Adrenal gland (tissue), 12 donors: ENCODE data around the gene ATP8A2. TPM values are rescaled to one million over a fixed set of nuclear protein-coding genes. Genes with fewer than 3 reads are reported as not detected.

Experiments
- DNase-seq, 7 donors: peaks; one replicate each; pipeline ENCODE4 v3.0.0-alpha.2; 2019 to 2020
- H3K27ac ChIP-seq, 5 donors: fragments of 200-600 bp; sonication (generic) in 4 of 5; 1 replicate in 3 of 5; 2 replicates in 2 of 5; pipeline versions ENCODE4 v1.5.1 to v1.8.0; 2016 to 2020; ENCODE audit warnings: mild to moderate bottlenecking in 1 of 5
- H3K27me3 ChIP-seq: fragments of 200-600 bp; 2 replicates; pipeline ENCODE4 v1.8.0; 2021
- H3K36me3 ChIP-seq, 2 donors: fragments of 200-600 bp; replicated peaks in 1 of 2; 1 replicate in 1 of 2; 2 replicates in 1 of 2; pipeline versions ENCODE4 v1.5.1 to v1.8.0; 2018 to 2022
- H3K4me1 ChIP-seq, 2 donors: fragments of 200-600 bp; replicated peaks in 1 of 2; 1 replicate in 1 of 2; 2 replicates in 1 of 2; pipeline versions ENCODE4 v1.5.1 to v1.8.0; 2018 to 2021
- H3K4me3 ChIP-seq, 4 donors: fragments of 200-600 bp; sonication (generic) in 3 of 4; one replicate each; pipeline ENCODE4 v1.5.1; 2016 to 2018
- H3K9me3 ChIP-seq, 3 donors: fragments of 200-600 bp; sonication (generic) in 1 of 3; replicated peaks in 1 of 3; 1 replicate in 2 of 3; 2 replicates in 1 of 3; pipeline versions ENCODE4 v1.5.1 to v1.8.0; 2016 to 2021
- POLR2A ChIP-seq, 2 donors: fragments of 450-650 bp; IDR thresholded peaks; one replicate each; pipeline ENCODE4 v1.6.1; 2017; ENCODE audit warnings: antibody characterized with exemption in 2 of 2, mild to moderate bottlenecking in 2 of 2, moderate library complexity in 1 of 2
- WGBS, 4 donors: extraction: QIAGEN DNeasy Blood & Tissue Kit in 2 of 4; methylation state at CpG; one replicate each; pipeline versions ENCODE4 v1.1.5 to v1.1.7; 2013 to 2017; 5-methylcytosine and 5-hydroxymethylcytosine counted together
- intact Hi-C, 2 donors: fragments of 100-400 bp; cut with DNase I; formaldehyde crosslinking; loops; one replicate each; pipeline versions ENCODE4 v1.14.1 to v1.15.0; 2022 to 2023
- polyA plus RNA-seq, 3 donors: library from polyadenylated mRNA; stranded (reverse); fragments of 200-250 nt in 2 of 3; fragments of 350-450 nt in 1 of 3; fragmentation: Illumina TruSeq in 1 of 3; extraction: RNeasy Lipid Tissue Mini Kit (QIAGEN cat#74804) in 1 of 3; gene quantifications; one replicate each; pipeline ENCODE4 v1.2.3, GENCODE V29; 2013 to 2014
- total RNA-seq, 9 donors: library from RNA; depleted of rRNA in 4 of 9; stranded (reverse); fragments of >200 nt in 4 of 9; fragments of 120-200 nt in 1 of 9; fragmentation: NEBNext Ultra II Directional in 1 of 9; extraction: Animal tissue kit (Norgen Biotek cat#: 25700) in 1 of 9; gene quantifications; one replicate each; pipeline versions ENCODE4 v1.1.0 to v1.2.4, GENCODE V29; 2013 to 2023
- TF ChIP-seq, protein P1 (sequence below), 6 experiments: fragments of 450-650 bp in 4 of 6; fragments of 200-600 bp in 2 of 6; sonication (generic) in 1 of 6; IDR thresholded peaks; 1 replicate in 5 of 6; 2 replicates in 1 of 6; pipeline versions ENCODE4 v1.5.1 to v1.8.0; 2016 to 2021; ENCODE audit warnings: antibody characterized with exemption in 6 of 6, mild to moderate bottlenecking in 2 of 6, moderate library complexity in 1 of 6
- donor health status: healthy with polysubstance abuse.
- donor health status: Bipolar disorder and iron deficiency.
- donor health status: DM: yes; HTN: yes; CAD: no.
- donor health status: DM: no; HTN: no; CAD: no.
- donor health status: DM: no; HTN: no; CAD: no.
- donor health status: DM: yes; HTN: yes; CAD: no.

ATP8A2 gene
- total and polyA plus RNA-seq, 12 donors = 0.77 to 14.0 (median 4.3) TPM

GRCh38 chr13:25848812-25849745, 477.3 kb downstream of the ATP8A2 start:
- no peaks in the 10 kb centered on the region for H3K9me3 ChIP-seq
- 81 to 86% (median 84%) methylated on average over 8 of the region's 8 CpGs for WGBS, 4 donors
- no peak for DNase-seq
- intact Hi-C loops = no loop called here
- no peaks in the 10 kb centered on the region for H3K4me1 ChIP-seq
- TF ChIP-seq, protein P1, sequence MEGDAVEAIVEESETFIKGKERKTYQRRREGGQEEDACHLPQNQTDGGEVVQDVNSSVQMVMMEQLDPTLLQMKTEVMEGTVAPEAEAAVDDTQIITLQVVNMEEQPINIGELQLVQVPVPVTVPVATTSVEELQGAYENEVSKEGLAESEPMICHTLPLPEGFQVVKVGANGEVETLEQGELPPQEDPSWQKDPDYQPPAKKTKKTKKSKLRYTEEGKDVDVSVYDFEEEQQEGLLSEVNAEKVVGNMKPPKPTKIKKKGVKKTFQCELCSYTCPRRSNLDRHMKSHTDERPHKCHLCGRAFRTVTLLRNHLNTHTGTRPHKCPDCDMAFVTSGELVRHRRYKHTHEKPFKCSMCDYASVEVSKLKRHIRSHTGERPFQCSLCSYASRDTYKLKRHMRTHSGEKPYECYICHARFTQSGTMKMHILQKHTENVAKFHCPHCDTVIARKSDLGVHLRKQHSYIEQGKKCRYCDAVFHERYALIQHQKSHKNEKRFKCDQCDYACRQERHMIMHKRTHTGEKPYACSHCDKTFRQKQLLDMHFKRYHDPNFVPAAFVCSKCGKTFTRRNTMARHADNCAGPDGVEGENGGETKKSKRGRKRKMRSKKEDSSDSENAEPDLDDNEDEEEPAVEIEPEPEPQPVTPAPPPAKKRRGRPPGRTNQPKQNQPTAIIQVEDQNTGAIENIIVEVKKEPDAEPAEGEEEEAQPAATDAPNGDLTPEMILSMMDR (IDR thresholded peaks at IDR 0.05) = no peak
- TF ChIP-seq POLR2A (IDR thresholded peaks at IDR 0.05) = no peak
- no peak overlapping the region for H3K27ac ChIP-seq
- no peak overlapping the region for H3K4me3 ChIP-seq
- H3K27me3 ChIP-seq = no peaks in the 10 kb centered on the region
- no peaks in the 10 kb centered on the region for H3K36me3 ChIP-seq

GRCh38 chr13:25857830-25858229, 486.1 kb downstream of the ATP8A2 start:
- intact Hi-C loops = no loop called here
- Histone ChIP-seq H3K27me3 (no peaks in the 10 kb centered on the region), H3K4me1 (no peaks in the 10 kb centered on the region), H3K9me3 (no peaks in the 10 kb centered on the region), H3K4me3 (no peak overlapping the region), H3K36me3 (no peaks in the 10 kb centered on the region), H3K27ac (no peak overlapping the region)
- DNase-seq = no peak
- 91 to 96% (median 93%) methylated on average over 4 of the region's 4 CpGs for WGBS, 4 donors
- TF ChIP-seq, protein P1 (IDR thresholded peaks at IDR 0.05) = no peak
- TF ChIP-seq POLR2A (IDR thresholded peaks at IDR 0.05) = no peak

DNA sequence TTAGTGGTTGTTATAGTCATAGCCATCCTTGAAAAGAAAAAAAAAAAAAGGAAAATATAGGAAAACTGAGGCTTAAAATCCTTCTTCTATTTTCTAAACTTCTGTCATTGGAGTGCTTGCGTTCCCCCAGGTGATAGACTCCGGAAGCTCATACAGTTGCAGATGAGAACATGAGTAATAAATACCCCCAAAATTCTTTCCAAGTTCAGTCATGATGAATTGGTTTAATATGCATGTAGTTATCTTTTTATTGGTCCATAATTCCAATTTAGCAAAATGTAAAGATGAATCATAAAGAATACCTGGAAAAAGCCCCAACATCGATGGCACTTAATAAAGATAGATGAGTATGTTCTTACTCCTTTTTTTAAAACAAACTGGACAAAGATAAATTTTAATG, 487.8 kb downstream of the ATP8A2 start:
- DNase-seq = no peak
- 57 to 66% (median 65%) methylated on average over 3 of the region's 3 CpGs for WGBS, 4 donors
- Histone ChIP-seq H3K27ac (no peak overlapping the region), H3K36me3 (no peaks in the 10 kb centered on the region), H3K27me3 (no peaks in the 10 kb centered on the region), H3K4me1 (no peaks in the 10 kb centered on the region), H3K9me3 (no peaks in the 10 kb centered on the region), H3K4me3 (no peak overlapping the region)
- TF ChIP-seq, protein P1 (IDR thresholded peaks at IDR 0.05) = no peak
- no peak for TF ChIP-seq POLR2A (IDR thresholded peaks at IDR 0.05)
- intact Hi-C loops = no loop called here

GRCh38 chr13:25860265-25860664, 488.5 kb downstream of the ATP8A2 start:
- Histone ChIP-seq H3K4me1 (no peaks in the 10 kb centered on the region), H3K9me3 (no peaks in the 10 kb centered on the region), H3K27me3 (no peaks in the 10 kb centered on the region), H3K4me3 (no peak overlapping the region), H3K36me3 (no peaks in the 10 kb centered on the region), H3K27ac (no peak overlapping the region)
- WGBS, 4 donors = 44 to 55% (median 47%) methylated on average over 1 of the region's 1 CpG
- intact Hi-C loops = no loop called here
- no peak for DNase-seq
- TF ChIP-seq, protein P1 (IDR thresholded peaks at IDR 0.05) = no peak
